Measurements from ENCODE around the gene PER1.

Gene PER1

GRCh38 chr17:8159032-8159400, 6.8 kb upstream of the PER1 start:
- TF ChIP-seq FOXM1 (IDR thresholded peaks at IDR 0.05; ENCODE audit: borderline replicate concordance) (no peak), SUZ12 (IDR thresholded peaks at IDR 0.05) (no peak), L3MBTL2 (conservative IDR thresholded peaks at IDR 0.05) (no peak), TARDBP (IDR thresholded peaks at IDR 0.05) (no peak), ELF4 (IDR thresholded peaks at IDR 0.05) (no peak), PKNOX1 (IDR thresholded peaks at IDR 0.05) (no peak)
- ChIA-PET POLR2A (interaction anchor here (1.3 kb wide), 1 partner anchor 14 kb away, joined by 11 read pairs; no protein-coding TSS in a partner anchor), CTCF (interaction anchor here (0.6 to 1.2 kb wide), 4 partner anchors 14 to 324 kb away, joined by 3 read pairs; no protein-coding TSS in a partner anchor)

GRCh38 chr17:8158267-8159031, 6.2 kb upstream of the PER1 start:
- POLR2A ChIA-PET: interaction anchor here (1.3 to 2.5 kb wide), 2 partner anchors 15 to 18 kb away, joined by 11 read pairs; partner anchors contain the start of gene TMEM107
- TF ChIP-seq TARDBP (IDR thresholded peaks at IDR 0.05) (no peak), PKNOX1 (IDR thresholded peaks at IDR 0.05) (no peak), ZNF384 (IDR thresholded peaks at IDR 0.05) (no peak), HDGF (IDR thresholded peaks at IDR 0.05; ENCODE audit: borderline replicate concordance) (no peak), SUZ12 (IDR thresholded peaks at IDR 0.05) (no peak), SP1 (IDR thresholded peaks at IDR 0.05) (no peak), ELF4 (IDR thresholded peaks at IDR 0.05) (no peak), L3MBTL2 (conservative IDR thresholded peaks at IDR 0.05) (no peak), FOXM1 (IDR thresholded peaks at IDR 0.05; ENCODE audit: borderline replicate concordance) (no peak), FOXA1 (IDR thresholded peaks at IDR 0.05) (no peak), NFRKB (IDR thresholded peaks at IDR 0.05) (no peak), BHLHE40 (IDR thresholded peaks at IDR 0.05; ENCODE audit: borderline replicate concordance) (no peak), LEF1 (IDR thresholded peaks at IDR 0.05; ENCODE audit: borderline replicate concordance) (no peak)
- CTCF ChIA-PET: interaction anchor here (0.6 to 1.5 kb wide), 6 partner anchors 15 to 58 kb away, joined by 3 read pairs; partner anchors contain the start of gene HES7
- peak; percentile 75 for DNase-seq (ENCODE audit: extremely low spot score)

More at GRCh38 chr17:8159032-8159400, 6.8 kb upstream of the PER1 start:
- DNase-seq (ENCODE audit: extremely low spot score): no peak

GRCh38 chr17:8156246-8156992, 4.2 kb upstream of the PER1 start:
- DNase-seq (ENCODE audit: extremely low spot score): peak; percentile 90
- TF ChIP-seq HDGF (IDR thresholded peaks at IDR 0.05; ENCODE audit: borderline replicate concordance): no peak
- TF ChIP-seq L3MBTL2 (conservative IDR thresholded peaks at IDR 0.05): peak; percentile 99
- peak; percentile 97 for TF ChIP-seq PKNOX1 (IDR thresholded peaks at IDR 0.05)
- CTCF ChIA-PET: interaction anchor here (0.6 to 1.1 kb wide), 4 partner anchors 19 to 36 kb away, joined by 3 to 4 read pairs (median 3); no protein-coding TSS in a partner anchor
- POLR2A ChIA-PET: interaction anchor here (0.6 to 2.8 kb wide), 26 partner anchors 8 to 139 kb away, joined by 3 to 27 read pairs (median 5); partner anchors contain the start of genes AURKB, BORCS6, CTC1 and HES7

- ChIA-PET CTCF (interaction anchor here (1.1 kb wide), 1 partner anchor 34 kb away, joined by 3 read pairs; no protein-coding TSS in a partner anchor), POLR2A (interaction anchor here (0.6 to 2.8 kb wide), 9 partner anchors 8 to 66 kb away, joined by 3 to 27 read pairs (median 8); partner anchors contain the start of genes AURKB, BORCS6 and HES7)
- TF ChIP-seq FOXM1 (IDR thresholded peaks at IDR 0.05; ENCODE audit: borderline replicate concordance): no peak
- TF ChIP-seq HDGF (IDR thresholded peaks at IDR 0.05; ENCODE audit: borderline replicate concordance): no peak
- TF ChIP-seq L3MBTL2 (conservative IDR thresholded peaks at IDR 0.05): no peak
- TF ChIP-seq SUZ12 (IDR thresholded peaks at IDR 0.05): no peak
- no peak for TF ChIP-seq PKNOX1 (IDR thresholded peaks at IDR 0.05)
- TF ChIP-seq BHLHE40 (IDR thresholded peaks at IDR 0.05; ENCODE audit: borderline replicate concordance): no peak
- TF ChIP-seq ELF4 (IDR thresholded peaks at IDR 0.05): no peak
- TF ChIP-seq TARDBP (IDR thresholded peaks at IDR 0.05): no peak
- no peak for TF ChIP-seq ARNT (IDR thresholded peaks at IDR 0.05)
- TF ChIP-seq CTBP1 (IDR thresholded peaks at IDR 0.05; ENCODE audit: borderline replicate concordance): no peak
- no peak for TF ChIP-seq LEF1 (IDR thresholded peaks at IDR 0.05; ENCODE audit: borderline replicate concordance)
- DNase-seq (ENCODE audit: extremely low spot score): no peak
These were observed 3.7 kb upstream of the PER1 start for GRCh38 chr17:8155996-8156245.

- POLR2A ChIA-PET: interaction anchor here (1.6 to 6.1 kb wide), 6 partner anchors 16 to 55 kb away, joined by 3 to 53 read pairs (median 12); partner anchors contain the start of genes AURKB, HES7 and TMEM107
- CTCF ChIA-PET: no interaction called here
- DNase-seq (ENCODE audit: extremely low spot score): no peak
- TF ChIP-seq ARNT (IDR thresholded peaks at IDR 0.05) (no peak), ZNF384 (IDR thresholded peaks at IDR 0.05) (no peak), FOXM1 (IDR thresholded peaks at IDR 0.05; ENCODE audit: borderline replicate concordance) (no peak), BHLHE40 (IDR thresholded peaks at IDR 0.05; ENCODE audit: borderline replicate concordance) (no peak)
These were observed 3.2 kb upstream of the PER1 start for GRCh38 chr17:8155231-8155995.
